GM12872 (cell line): ENCODE data around the gene USP31.

Source experiments
- TF ChIP-seq, protein P1 (sequence below): IDR thresholded peaks from 3 replicates; pipeline ENCODE4 v1.5.1; 2011; ENCODE audit warnings: low read depth, mild to moderate bottlenecking, low read length, moderate library complexity; ENCODE audit not compliant: insufficient read depth

USP31 gene

DNA sequence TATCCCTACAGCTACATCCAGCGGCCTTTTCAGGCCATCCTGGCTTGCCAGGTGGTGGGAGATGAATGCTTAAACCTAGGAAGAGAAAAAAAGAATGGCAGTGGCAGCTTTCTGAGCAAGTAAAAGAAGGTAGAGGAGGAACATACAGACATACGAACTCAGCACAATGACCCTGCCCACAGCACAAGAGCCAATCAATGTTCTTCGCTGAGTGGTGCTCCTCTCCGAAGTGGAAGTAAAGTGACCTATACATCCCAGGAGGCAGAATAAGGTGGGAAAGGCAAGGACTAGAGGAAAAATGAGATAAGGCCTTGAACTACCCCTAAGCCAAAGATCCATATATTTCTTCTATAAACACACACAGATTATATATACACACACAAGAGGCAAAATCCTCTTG lies 28.7 kb downstream of the USP31 start:
- TF ChIP-seq, protein P1, sequence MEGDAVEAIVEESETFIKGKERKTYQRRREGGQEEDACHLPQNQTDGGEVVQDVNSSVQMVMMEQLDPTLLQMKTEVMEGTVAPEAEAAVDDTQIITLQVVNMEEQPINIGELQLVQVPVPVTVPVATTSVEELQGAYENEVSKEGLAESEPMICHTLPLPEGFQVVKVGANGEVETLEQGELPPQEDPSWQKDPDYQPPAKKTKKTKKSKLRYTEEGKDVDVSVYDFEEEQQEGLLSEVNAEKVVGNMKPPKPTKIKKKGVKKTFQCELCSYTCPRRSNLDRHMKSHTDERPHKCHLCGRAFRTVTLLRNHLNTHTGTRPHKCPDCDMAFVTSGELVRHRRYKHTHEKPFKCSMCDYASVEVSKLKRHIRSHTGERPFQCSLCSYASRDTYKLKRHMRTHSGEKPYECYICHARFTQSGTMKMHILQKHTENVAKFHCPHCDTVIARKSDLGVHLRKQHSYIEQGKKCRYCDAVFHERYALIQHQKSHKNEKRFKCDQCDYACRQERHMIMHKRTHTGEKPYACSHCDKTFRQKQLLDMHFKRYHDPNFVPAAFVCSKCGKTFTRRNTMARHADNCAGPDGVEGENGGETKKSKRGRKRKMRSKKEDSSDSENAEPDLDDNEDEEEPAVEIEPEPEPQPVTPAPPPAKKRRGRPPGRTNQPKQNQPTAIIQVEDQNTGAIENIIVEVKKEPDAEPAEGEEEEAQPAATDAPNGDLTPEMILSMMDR: no peak

DNA sequence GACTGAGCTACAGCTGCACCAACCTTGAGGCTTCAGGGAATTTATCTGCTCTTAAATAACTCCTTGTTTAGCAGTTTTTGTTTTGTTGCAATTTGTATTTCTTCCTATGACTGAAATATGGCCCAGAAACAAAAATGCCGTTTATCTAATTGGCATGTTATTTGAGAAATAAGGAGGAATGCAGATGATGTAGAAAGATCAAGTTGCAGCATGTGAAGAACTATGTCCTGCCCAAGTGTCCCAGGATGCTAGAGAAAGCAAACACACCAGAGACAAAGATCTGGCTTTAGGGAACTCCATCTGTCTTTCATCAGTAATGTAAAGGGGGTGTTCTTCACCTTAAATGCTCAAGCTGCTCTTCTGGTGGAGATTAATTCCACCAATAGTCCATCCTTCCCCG lies 29.7 kb downstream of the USP31 start:
- TF ChIP-seq, protein P1: no peak

DNA sequence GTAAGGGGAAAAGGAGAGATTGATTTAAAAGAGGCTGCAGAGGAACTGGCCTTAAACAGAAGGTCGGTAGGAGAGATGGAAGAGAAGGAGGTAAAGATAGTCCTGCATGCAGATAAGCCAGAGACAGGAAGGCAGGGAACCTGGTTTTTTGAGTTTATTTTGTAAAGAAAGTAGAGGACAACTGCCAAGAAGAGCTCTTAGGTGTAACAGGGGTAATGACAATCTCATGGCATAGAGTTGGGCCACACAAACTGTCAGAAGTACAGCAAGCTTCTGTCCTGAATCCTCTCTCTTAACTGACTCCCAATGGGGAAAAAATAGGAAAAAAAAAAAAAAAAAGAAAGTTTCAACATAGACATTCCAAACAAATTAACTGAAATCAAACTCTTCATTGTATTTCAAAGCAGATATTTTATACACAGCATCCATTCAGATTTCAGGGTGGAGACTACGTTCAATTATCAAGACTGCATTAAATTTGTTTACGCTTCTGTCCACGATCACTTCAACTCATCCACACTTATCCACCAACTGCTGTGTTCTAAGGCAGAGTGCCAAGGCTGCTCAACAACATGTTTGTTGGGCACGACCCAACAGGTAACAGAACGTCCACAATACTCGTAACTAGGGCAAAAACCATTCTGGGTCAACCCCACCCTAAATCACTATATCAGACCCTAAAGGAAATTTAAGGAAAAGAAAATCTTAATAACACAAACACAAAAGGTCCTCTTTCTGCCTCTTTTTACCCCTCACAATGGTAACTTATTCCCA lies 34.9 kb downstream of the USP31 start:
- TF ChIP-seq, protein P1: no peak

DNA sequence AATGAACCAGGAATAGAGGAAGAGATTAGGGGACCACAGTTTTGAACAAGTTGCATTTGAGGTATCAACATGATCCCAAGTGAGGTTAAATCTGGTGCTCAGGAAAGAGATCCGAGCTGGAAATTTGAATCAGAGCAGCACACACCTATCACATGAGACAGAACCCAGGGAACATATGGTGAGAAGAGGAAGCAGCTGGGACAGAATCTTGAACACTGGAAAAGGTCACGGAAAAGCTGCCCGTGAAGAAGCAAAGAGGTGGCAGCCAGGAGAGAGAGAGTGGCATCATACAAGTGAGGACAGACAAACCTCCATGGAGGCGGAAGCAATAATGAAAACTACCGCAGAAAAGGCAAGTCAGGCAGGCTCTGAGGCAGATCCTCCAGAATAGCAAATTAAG lies 36.1 kb downstream of the USP31 start:
- TF ChIP-seq, protein P1: no peak

DNA sequence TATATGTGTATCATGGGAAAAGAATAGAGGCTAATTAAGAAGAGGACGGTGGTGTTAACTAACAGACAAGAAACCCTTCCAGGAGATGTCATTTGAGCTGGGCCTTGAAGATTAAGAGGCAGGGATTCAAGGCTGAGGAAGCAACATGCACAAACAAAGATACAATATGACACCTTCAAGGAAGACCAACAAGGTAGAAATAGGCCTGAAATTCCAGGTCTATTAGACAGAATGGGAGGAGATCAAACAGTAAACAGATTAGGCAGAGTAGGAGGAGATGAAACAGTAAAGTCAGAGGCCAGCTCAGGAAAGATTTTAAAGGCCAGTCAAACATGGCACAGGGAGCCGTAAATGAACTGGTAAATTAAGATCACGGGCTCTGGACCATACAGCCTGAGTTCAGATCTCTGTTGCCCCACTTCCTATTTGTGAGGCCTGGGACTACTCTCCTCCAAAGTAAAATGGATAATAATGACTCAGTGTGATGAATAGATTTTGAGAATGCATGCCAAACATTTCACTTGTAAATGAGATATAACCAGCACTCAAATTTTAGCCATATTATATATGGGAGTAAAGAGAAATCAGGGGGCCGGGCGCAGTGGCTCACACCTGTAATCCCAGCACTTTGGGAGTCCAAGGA lies 38.9 kb downstream of the USP31 start:
- TF ChIP-seq, protein P1: no peak

DNA sequence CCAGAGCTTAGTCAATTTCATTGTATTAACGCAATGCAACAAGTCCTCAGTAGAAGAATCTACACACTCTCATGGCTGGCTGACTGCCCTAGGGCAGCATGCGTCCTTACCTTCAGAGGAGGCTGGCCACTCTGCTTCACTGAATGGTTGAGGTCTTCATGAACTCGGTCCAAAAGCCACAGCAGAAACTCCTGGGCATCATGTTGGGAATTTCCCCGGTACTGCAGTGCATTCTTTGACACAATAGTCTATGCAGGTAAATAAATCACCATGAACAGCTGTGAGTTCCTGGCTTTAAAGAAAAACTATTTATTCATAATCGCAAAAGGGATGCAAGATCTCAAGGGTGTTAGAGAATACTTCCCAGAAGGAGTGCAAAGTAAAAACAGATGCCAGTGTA lies 41.3 kb downstream of the USP31 start:
- TF ChIP-seq, protein P1: no peak

DNA sequence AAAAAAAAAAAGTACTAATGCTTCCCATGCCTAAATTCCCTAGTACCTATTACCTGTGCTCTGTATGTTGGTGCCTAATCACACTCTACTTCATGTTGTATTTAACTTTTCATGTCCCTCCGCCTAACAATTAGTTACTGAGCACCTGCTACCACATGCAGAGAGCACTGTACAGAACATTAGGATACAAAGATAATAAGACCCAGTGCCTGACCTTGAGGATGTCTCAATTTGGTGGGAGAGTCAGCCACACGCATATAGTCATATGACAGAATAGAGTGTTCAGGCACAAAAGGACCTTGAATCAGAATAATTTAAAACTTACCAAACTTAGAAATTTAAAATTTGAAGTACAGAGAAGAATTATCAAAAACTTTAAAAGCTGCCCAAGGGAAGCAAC lies 42.1 kb downstream of the USP31 start:
- TF ChIP-seq, protein P1: no peak
